Suppressor macrophage (primary cell): ENCODE data around the gene CTSF.
"Not testable (repeated sequence)": the region's sequence is repeated elsewhere in the genome, so short reads cannot be mapped to it uniquely, and the experiment has no call there.

ENCODE experiments used
- DNase-seq, 4 experiments: peaks; one replicate each; pipeline ENCODE4 v3.0.0-alpha.2; 2020 to 2022

Gene CTSF

DNA sequence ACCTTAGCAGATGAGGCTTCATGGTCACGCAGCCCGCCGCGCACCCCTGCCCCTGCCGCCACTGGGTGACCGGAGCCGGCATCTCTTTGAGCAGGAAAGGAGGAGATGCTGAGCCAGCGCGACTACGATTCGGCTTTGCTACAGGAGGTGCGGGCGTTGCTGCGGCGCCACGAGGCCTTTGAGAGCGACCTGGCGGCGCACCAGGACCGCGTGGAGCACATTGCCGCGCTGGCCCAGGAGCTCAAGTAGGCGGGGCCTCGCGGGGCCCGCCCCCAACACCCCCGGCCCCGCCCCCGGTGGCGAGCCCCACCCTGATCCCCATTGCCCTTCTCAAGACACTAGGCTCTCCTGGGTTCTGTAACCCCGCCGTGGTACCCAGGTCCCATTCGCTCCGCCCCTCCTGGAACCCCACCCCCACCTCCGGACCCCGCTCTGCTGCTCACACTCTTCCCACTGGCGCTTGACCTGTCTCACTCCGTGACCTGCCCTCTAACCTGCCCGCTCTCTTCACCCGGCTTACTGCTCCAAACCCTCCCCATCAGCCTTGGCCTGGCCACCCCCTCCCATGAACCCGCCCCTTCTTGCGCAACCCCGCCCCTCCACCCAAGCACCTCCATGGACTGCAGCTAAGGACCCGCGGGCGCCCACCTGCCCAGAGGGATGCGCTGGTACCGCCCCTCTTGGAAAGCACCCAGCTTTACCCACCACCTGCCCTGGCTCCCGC, 9.1 kb downstream of the CTSF start:
- peak in 2 of 4 experiments; percentile 23 to 29 for DNase-seq

DNA sequence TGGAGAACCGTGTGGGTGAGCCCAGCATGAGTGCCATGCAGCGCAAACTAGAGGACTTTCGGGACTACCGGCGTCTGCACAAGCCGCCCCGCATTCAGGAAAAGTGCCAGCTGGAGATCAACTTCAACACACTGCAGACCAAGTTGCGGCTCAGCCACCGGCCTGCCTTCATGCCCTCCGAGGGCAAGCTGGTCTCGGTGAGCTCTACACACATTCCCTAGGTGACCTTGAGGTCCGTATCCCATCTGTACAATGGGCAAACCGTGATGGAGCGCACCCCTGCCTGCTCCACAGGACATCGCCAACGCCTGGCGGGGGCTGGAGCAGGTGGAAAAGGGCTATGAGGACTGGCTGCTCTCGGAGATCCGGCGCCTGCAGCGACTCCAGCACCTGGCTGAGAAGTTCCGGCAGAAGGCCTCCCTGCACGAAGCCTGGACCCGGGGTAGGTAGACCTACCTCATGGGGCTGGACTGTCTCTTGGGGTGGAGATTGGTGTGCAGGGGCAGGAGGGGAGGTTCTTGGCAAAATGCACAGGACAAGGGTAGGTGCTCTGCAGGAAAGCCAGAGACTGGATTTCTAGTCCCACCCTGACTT, 10.6 kb downstream of the CTSF start:
- DNase-seq: no peak

DNA sequence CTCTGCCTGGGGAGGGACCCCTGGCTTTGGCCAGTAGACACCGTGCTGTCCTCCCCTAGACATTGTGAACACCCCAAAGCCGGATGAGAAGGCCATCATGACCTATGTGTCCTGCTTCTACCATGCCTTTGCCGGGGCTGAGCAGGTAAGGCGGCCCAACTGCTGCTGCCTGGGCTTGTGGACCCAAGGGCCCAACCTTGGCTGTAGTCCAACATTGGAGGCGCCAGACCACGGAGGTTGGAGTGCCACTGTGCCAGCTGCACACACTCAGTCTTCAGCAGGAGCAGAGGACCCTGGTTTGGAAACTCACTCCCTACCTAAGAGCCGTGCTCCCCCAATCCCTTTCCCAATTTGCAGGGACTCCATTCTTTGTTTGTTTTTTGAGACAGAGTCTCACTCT, 12.3 kb downstream of the CTSF start:
- DNase-seq: no peak

DNA sequence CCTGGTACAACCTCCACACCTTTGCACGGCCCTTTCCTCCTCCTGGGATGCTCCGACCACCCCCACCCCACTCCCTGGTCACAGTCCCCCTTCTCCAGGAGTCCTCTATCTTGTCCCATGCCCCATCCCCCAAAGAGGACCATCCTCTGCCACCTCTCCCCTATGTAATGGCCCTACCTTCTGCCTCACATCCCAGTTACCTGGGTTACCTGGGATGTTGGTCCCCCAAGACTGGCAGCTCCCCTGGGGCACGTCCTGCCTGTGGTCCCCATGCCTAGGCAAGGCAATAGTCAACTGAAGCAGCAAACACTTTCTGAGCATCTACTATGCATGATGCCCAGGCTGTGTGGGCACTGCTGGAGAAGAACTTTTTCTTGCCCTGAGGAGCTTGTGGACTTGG, 13.0 kb downstream of the CTSF start:
- DNase-seq: no peak

DNA sequence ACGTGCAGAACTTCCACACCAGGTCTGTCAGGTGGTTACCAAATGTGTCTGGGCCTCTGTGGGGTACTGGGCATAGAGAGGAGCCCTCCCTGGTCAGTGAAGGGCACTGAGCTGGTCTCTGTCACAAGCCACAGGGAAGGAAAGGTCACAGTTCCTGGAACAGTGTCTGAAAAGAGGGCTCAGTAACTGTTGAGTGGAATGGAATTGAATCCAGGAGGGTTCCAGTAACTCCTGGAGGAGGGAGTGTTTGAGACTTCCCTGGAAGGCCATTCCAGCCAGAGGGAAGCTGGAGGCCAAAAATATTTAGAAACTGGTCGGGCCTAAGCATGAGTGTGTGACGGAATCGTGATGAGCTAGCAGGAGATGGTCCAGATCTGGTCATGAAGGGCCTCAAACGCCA, 13.8 kb downstream of the CTSF start:
- no peak for DNase-seq

DNA sequence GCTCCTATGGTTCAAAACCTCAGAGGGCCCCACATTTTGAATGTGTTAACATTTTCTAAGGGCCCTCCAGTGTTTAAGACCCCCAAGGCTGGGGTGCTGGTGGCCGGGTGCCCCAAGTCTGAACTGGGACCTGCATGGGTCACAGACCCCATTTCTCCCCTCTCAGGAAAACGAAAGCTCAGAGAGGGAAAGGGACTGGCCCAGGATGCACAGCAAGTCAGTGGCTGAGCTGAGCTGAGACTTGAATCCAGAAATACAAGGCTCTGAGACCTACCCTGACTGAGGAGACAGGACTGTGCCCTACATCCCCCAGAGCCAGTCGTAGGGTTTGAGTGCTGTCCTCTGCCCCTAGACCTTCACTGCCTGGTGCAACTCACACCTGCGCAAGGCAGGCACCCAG, 17.5 kb downstream of the CTSF start:
- no peak for DNase-seq

DNA sequence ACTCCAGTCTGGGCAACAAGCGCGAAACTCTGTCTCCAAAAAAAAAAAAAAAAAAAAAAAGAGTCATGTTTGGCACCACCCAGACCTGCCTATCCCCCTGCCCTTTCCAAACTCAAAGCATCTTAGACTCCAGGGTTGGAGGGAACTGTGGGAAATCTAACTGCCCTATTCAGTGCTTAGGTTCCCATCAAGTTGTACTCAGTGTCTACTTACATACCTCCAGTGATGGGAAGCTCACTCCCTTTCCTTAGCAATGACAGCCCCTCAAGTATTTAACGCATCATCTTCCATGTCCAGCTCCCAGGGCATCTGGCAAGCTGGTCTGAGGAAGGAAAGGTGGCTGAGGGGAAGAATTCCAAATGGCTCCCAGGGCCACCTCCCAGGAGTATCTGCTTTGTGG, 18.7 kb downstream of the CTSF start:
- DNase-seq: no peak

DNA sequence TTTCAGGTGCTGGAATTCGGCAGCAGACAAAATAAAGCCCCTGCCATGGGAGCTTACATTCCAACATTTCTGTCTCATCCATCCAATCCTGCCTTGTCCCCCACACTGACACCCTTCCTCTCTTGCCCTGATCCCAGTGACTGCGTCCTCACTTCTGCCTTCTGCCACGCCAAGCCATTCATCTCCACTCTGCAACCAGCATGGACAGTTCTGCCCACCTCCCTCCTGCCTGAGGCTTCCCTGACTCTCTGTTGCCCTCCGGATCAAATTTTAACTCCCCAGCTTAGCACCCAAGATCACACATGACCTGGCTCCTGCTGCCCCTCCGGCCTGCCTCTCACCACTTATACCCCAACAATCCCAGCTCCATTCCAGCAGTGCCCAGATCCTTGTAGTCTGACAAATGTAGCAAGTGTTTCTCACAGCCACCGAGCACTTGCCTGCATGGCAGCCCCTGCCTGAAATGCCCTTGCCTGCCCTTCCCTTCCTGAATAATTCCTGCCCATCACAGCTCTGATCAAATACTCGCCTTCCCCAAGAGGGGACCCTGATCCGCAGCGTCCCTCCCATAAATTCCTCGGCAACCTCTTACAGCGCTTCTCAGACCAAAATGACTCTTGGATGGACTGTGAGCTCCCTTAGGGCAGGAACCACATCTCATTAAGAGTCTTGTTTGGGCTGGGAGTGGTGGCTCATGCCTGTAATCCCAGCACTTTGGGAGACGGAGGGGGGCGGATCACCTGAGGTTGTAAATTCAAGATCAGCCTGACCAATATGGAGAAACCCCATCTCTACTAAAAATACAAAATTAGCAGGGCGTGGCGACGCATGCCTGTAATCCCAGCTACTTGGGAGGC, 19.4 kb downstream of the CTSF start:
- DNase-seq: no peak

DNA sequence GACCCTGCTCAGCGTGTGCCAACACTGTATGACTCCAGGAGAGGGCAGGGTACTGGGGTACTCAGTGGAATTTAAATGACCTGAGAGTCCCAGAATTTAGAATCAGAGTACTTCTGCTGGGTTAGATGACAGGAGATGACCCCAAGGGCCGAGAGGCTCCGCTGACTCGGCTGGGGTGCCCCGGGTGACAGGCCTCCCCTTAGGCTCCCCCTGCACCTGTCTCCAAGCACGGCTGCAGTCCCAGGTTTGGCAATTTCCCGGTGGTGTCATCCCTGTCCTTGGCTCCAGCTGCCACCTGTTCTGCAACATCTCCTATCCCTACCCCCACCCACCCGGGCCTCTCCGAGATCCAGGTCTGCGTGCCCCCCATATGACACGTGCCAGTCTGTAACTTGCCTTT, 20.4 kb downstream of the CTSF start:
- DNase-seq: no peak

DNA sequence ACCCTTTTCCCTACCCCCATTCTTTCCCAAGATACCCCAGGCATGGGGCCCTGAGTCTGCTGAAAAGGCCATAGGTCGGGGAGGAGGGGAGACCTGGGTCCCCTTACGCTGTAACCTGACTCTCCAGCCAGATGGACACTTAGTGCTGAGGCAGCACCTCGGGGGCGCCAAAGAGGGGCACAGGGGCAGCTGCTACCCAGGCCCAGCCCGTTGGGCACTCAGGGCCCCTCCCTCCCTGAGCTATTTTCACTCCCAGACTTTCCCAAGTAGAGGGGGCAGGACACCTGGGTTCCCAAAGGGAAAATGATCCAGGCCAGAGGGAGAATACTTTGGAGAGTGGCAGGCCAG, 20.8 kb downstream of the CTSF start:
- DNase-seq: no peak

DNA sequence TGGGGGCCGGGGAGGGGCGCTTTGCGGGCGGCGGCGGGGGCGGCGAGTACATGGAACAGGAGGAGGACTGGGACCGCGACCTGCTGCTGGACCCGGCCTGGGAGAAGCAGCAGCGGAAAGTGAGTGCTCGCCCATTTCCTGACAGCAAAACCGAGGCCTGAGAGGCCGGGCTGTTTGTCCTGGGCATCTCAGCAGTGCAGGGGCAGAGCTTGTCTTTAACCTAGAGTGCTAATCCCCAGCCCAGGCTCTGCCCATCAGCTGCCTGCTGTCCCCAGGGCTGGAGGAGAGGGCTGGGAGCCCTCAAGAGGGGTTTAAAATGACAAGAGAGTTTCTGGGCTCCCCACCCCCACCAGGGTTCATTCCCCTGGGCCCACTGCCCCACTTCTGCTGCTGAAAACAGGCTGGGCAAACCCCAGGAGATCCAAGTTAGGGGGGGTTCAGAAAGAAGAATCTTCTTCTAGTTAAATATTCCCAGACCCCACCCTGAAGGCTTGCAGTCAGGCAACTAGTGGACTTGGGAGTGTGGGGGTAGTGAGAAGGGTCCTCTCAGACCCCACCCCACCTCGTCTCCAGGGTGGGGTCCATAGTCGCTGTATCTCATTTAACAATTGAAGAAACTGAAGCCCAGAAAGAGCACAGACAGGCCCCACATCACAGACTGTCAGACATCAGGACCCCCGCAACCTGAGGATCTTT, 21.3 kb downstream of the CTSF start:
- no peak for DNase-seq

DNA sequence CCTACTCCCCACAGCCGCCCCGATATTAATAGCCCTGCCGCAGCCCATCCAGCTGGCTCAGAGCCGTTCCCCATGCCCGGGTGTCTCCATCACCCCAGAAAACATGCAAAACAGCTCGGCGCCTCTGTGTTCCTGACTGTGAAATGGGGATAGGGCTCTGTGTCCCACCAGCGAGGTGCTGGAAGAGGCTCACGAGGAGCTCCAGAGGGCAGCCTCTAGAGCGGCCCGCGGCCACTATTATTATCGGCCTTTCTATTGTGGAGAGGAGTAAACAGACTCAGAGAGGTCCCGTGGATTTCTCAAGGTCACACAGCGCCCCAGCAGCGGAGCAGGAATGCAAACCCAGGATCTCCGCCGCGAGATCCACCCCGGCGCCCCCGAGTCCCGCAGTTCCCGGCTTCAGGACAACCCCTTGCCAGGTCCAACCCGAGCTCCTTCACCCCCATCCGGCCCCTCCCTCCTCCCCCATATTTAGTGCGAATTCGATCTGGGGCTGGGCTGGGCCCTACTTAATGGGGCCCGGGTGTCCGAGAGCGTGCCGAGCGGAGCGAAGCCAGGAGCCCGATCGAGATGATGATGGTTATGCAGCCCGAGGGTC, 21.9 kb downstream of the CTSF start, which contains the start of gene ACTN3:
Gene ACTN3, plus strand, starts transcription at position 536 of the 598 bp plus-strand sequence. Its CDS starts 35 bp downstream, at position 571.
- no peak for DNase-seq

DNA sequence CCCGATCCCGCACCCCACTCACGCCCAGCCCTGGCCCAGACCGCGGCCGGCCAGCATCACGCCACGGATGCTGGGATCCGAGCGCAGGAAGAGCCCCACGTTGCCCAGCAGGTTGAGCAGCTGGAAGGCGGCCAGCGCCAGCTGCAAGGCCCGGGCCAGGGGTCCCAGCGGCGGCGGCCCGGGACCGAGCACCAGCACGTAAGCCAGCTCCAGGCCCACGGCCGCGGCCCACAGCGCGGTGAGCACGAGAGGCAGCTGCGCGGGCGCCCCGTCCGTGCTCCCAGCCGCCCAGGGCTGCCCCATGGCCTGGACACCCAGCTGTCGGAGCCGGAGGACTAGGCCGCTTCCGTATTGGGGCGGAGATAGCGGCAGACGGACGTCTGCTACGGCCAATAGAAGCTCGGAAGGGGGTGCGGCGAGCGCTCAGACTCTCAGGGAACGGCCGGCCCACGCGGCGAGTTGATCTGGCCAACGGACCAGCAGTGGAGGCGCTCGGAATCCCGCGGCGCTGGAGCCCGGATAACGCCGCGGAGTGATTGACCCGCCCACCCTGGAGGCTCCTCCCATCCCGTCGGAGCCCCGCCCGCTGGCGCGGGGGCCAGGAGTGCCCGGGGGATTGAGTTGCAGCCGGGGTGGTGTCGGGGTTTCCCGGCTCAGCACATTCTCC, 22.6 kb downstream of the CTSF start, which contains the start of gene ZDHHC24:
Gene ZDHHC24, minus strand, starts transcription at position 348 of the 667 bp plus-strand sequence. Its CDS starts 45 bp downstream, at position 303.
- peak; percentile 99 to 100 (median 100) for DNase-seq

DNA sequence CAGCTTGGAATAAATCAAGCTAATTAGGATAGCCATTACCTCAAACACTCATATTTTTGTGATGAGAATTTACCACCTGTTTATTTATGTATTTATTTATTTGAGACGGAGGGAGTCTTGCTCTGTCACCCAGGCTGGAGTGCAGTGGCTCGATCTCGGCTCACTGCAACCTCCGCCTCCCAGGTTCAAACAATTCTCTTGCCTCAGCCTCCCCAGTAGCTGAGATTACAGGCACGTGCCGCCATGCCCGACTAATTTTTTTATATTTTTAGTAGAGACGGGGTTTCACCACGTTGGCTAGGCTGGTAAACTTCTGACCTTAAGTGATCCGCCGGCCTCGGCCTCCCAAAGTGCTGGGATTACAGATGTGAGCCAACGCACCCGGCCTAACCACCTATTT, 23.5 kb downstream of the CTSF start:
- not testable (repeated sequence) for DNase-seq

DNA sequence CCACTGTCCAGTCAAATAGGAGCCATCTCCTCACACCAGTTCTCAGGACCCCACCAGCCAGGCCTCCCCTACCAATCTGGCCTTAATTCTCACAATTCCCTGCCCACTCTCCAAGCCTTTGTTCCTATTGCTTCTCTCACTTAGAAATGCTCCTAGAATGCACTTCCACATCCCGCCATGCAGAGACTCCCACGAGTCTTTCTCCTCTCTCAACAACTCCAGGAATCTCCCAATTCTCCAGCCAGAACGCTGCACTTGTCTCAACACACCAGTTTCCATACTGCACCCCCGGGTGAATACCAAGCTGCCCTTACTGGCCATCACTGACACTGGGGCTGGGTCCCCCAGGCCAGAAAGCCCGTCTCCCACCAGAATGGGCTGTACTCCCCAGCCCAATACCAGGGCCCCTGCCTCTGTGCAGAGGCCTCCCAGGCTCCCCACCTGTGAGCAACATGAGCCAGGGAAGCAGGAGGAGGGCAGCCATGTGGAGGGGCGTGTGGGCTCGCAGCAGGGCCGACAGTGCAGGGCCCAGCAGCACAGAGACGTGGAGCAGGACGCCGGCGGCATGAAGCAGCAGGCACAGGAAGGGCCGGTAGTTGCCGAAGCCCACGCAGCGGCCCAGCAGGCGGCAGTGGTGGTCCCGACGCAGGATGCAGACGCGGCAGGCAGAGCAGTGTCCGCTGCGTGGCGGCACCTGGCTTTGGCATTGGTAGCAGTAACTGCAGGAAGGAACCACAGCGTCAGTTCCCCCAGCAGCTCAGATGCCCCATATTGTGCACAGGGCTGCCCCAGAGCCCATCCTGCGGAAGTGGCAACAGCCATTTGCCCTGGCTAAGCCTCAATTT, 24.9 kb downstream of the CTSF start:
- peak; percentile 14 to 68 (median 47) for DNase-seq

DNA sequence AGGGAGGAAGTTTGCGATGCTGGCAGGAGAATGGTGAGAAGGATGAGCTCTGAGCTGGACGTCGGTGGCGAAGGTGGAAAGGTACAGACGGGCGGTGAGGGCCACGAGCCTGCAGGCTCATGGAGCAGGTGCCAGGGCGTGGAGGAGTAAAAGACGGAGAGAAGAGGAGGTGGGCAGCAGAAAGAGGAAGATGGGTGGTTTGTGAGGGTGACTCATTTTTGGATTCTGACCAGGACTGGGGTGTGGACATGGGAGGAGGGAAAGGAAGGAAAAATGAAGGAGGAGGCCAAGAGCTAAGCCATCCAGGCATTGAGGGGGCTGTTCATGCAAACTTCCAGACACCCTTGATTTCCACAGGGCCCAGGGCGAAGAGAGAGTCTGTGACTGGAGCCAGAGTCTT, 26.0 kb downstream of the CTSF start:
- peak; percentile 22 to 59 (median 51) for DNase-seq

DNA sequence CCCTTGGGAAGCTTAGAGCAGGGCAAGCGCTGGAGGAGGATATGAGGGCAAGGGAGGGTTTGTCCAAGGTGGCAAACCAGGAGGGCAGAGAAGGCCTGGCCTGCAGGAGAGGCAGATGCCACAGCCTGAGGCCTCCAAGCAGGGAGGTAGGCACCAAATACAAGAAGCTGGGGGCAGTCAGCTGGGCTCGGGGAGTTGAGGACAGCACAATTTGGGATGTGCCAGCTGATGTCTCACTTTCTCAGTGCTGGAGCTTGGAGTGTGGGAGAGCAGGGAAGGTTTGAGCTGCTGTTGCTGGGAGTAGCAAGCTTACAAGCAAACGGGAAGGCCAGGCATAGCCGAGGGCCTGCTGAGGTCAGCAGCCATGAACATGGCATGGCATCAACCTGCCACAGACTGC, 26.5 kb downstream of the CTSF start:
- DNase-seq: peak in 1 of 4 experiments; percentile 14

DNA sequence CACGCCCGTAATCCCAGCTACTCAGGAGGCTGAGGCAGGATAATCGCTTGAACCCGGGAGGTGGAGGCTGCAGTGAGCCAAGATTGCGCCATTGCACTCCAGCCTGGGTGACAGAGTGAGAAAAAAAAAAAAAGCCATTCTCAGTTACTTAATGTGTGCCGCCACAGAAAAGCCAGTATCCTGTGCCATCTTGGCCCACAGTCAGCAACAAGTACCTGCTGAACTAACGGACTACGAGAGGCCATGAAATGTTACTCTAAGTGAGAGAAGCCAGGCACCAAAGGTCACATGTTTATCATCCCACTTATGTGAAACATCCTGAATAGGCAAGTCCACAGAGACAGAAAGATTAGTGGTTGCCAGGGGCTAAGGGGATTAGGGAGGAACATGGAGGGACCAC, 27.8 kb downstream of the CTSF start:
- not testable (repeated sequence) for DNase-seq

DNA sequence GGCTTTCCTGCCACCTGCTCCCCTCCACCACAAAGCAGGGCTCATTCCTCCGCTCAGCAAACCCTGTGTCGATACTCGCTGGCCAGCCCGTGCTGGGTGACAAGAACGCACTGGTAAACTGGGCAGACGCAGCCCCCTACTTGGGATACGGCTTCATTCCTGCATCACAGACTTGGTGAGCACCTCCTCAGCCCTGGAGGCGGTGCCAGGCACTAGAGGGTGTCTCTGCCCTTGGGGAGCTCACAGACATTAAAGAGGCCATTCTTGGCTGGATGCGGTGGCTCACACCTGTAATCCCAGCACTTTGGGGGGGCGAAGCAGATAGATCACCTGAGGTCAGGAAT, 28.6 kb downstream of the CTSF start:
- DNase-seq: no peak

DNA sequence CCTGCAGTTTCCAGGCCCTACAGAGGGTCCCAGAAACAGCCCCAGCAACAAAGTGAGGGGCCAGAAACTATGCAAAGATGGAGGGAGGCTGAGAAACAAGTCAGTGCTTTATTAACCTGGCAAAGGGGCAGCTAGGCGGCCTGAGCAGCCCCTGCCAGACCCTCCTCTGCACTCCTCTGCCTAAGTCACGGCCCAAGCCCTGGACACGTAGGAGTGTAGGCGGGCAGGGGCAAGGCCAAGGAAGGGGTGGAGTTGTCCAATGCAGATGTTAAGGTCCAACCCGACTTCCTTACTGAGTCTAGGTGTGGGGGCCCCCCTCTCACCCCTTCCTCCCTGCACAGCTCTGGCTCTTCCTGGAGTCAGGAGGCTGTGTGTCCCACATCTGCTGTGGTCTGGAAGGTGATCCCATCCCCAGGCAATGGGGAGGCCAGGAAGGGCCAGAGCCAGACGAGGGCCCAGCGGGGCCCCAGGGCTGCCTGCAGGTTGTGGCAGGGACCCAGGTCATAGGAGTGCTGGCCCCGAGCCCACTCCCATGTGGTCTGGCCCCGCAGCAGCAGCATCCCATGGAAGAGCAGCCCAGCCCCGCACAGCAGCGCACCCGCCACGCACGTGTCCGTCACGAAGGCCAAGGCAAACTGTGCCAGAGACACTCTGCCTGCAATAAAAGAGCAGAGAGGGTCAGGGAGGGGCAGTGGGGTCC, 29.1 kb downstream of the CTSF start:
- no peak for DNase-seq
